ENCODE results near the gene SORCS2. TPM values are rescaled to one million over a fixed set of nuclear protein-coding genes. Genes with fewer than 3 reads are reported as not detected.

Gene SORCS2
- total RNA-seq, 1 donor from 2014 or later = not detected

DNA sequence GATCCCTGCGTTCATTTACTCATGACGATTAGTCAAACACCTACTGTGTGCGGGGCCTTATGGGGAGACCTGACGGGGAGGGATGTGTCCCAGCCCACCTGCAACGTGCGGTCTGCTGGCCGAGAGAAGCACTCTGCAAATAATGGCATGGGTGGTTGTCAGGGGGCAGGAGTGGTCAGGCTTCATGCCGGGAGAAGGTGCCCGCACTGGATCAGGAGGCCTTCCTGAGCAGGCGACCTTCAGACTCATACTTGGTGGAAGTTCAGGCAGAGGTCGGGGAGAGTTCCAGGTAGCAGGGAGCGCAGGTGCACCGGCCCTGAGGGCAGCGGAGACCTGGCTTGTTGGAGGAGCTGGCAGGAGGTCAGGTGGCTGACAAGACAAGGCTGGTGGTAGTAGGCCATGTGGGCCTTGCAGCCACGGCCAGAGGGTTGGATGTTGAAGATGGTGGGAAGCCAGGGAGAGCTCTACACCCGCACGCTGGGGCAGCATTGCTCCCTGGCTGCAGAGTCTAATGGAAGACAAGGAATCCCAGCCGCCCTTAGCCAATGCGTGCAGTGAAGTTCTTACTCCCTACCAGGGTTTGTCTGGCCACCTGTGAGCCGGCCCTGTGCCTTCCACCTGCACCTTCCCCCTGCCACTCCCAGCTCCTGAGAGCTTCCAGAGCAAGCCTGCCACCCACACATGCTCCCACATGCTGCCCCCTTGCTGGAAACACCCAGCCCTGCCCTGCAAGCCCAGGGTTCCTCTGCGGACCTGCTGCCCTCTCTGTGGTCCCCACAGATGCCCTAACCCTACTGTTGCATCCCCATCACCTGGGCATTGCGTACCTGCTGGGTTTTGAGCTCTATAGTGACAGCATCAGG is 145.1 kb downstream of the SORCS2 start:
- H3K27me3 Mint-ChIP-seq = no peaks in the 10 kb centered on the region
- TF ChIP-seq, protein P1, sequence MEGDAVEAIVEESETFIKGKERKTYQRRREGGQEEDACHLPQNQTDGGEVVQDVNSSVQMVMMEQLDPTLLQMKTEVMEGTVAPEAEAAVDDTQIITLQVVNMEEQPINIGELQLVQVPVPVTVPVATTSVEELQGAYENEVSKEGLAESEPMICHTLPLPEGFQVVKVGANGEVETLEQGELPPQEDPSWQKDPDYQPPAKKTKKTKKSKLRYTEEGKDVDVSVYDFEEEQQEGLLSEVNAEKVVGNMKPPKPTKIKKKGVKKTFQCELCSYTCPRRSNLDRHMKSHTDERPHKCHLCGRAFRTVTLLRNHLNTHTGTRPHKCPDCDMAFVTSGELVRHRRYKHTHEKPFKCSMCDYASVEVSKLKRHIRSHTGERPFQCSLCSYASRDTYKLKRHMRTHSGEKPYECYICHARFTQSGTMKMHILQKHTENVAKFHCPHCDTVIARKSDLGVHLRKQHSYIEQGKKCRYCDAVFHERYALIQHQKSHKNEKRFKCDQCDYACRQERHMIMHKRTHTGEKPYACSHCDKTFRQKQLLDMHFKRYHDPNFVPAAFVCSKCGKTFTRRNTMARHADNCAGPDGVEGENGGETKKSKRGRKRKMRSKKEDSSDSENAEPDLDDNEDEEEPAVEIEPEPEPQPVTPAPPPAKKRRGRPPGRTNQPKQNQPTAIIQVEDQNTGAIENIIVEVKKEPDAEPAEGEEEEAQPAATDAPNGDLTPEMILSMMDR (IDR thresholded peaks at IDR 0.05) = no peak
- intact Hi-C loops (cut with micrococcal nuclease) = no loop called here
- H3K36me3 Mint-ChIP-seq (ENCODE audit: low read depth) = no peaks in the 10 kb centered on the region
- no peak for DNase-seq
- H3K4me3 Mint-ChIP-seq = no peak overlapping the region
- ChIA-PET CTCF (no interaction called here), POLR2A (no interaction called here)
- no peak for ATAC-seq (ENCODE audit: low read depth)
- H3K27ac Mint-ChIP-seq = no peak overlapping the region
- H3K4me1 Mint-ChIP-seq = no peaks in the 10 kb centered on the region
- no peaks in the 10 kb centered on the region for H3K9me3 Mint-ChIP-seq

DNA sequence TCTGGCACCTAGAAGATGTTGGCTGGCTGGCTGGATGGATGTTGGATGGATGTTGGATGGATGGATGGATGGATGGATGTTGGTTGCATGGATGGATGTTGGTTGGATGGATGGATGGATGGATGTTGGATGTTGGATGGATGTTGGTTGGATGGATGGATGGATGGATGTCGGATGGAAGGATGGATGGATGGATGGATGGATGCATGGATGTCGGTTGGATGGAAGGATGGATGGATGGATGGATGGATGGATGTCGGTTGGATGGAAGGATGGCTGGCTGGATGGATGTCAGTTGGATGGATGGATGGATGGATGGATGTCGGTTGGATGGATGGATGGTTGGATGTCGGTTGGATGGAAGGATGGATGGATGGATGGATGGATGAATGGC is 145.7 kb downstream of the SORCS2 start:
- DNase-seq (no peak), ATAC-seq (ENCODE audit: low read depth) (no peak)
- no peak overlapping the region for H3K27ac Mint-ChIP-seq
- H3K4me1 Mint-ChIP-seq = no peaks in the 10 kb centered on the region
- no peak overlapping the region for H3K4me3 Mint-ChIP-seq
- intact Hi-C loops (cut with micrococcal nuclease) = no loop called here
- TF ChIP-seq, protein P1 (IDR thresholded peaks at IDR 0.05) = no peak
- CTCF ChIA-PET = no interaction called here
- H3K9me3 Mint-ChIP-seq = no peaks in the 10 kb centered on the region
- no peaks in the 10 kb centered on the region for H3K36me3 Mint-ChIP-seq (ENCODE audit: low read depth)
- H3K27me3 Mint-ChIP-seq = no peaks in the 10 kb centered on the region
- POLR2A ChIA-PET = no interaction called here

DNA sequence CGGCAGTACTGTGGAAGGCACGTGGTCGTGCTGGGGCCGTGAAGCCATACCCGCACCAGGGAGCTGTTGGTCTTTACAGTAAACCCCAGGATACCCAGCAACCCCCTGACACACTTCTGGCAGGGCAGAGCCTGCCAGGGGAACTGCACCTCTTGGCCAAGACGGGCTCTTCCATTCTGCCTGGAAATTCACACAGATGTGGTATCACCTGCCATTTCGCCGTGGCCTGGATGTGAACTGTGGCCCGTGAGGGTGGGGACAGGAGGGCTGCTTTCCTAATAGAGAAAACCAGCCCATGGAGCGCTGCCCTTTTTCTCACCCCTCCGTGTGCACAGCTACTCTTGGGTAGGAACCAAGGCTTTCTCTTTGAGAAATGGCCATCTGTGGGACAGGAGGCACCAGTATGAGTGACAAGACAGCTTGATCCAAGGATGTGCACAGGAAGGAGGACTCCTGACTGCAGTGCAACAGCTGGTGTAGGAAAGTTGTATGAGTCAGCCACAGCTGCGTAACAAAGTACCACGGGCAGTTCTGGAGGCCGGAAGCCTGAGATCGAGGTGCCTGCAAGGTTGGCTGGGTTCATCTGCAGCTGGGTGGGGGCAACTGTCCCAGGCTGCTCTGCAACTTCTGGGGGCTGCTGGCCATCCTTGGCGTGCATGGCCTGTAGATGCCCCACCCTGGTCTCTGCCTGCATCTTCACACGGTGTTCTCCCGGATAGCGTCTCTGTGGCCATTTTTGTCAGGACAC is 146.7 kb downstream of the SORCS2 start:
- Mint-ChIP-seq H3K36me3 (ENCODE audit: low read depth) (no peaks in the 10 kb centered on the region), H3K27me3 (no peaks in the 10 kb centered on the region), H3K4me3 (no peak overlapping the region), H3K4me1 (no peaks in the 10 kb centered on the region), H3K9me3 (no peaks in the 10 kb centered on the region), H3K27ac (no peak overlapping the region)
- ChIA-PET CTCF (no interaction called here), POLR2A (no interaction called here)
- intact Hi-C loops (cut with micrococcal nuclease) = no loop called here
- no peak for DNase-seq
- ATAC-seq (ENCODE audit: low read depth) = no peak
- TF ChIP-seq, protein P1 (IDR thresholded peaks at IDR 0.05) = no peak

DNA sequence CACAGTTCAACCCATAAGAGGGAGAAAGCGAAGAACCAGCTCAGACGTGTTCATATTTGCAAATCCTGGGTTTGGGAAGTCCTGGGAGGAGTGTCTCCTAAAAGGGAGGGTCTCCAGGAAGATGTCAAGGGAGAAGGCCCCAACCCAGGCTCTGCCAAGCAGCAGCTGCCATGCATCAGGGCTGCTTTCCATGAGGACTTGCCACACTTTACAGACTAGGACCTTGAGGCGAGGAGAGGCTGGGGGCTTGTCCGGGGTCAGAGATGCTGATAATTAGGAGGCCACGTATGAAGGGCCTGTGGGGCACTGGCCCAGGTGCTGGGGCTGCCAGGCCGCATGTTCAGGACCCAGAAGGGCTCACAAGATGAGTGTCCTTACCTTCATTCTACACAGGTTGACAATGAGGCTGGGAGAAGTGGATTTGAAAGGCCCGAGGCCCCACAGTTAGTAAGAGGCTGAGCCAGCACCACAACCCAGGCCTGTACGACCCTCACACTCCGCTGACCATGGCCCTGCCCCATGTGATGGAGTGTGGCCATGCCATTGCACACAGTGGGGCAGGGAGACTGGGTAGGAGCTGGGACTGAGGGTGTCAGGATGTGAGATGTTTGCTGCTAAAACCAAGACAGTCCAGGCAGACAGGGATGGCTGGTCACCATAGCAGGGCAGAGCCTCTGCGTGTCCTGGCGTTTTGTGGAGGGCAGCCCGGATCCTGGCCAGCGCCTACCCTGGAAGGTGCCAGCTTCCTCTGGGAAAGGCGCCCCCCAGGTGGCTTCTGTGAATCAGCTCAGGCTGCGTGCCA is 147.6 kb downstream of the SORCS2 start:
- ATAC-seq (ENCODE audit: low read depth) = no peak
- TF ChIP-seq, protein P1 (IDR thresholded peaks at IDR 0.05) = no peak
- Mint-ChIP-seq H3K27me3 (no peaks in the 10 kb centered on the region), H3K4me3 (no peak overlapping the region), H3K4me1 (no peaks in the 10 kb centered on the region), H3K27ac (no peak overlapping the region), H3K9me3 (no peaks in the 10 kb centered on the region), H3K36me3 (ENCODE audit: low read depth) (no peaks in the 10 kb centered on the region)
- ChIA-PET CTCF (no interaction called here), POLR2A (no interaction called here)
- no peak for DNase-seq
- intact Hi-C loops (cut with micrococcal nuclease) = no loop called here

All from activated B cell treated with CpG ODN at 0.5 μM for 24 hours (primary cell).